Pons (tissue), 1 donor: Measurements from ENCODE around the gene FFAR2.
"Not testable (repeated sequence)": the region's sequence is repeated elsewhere in the genome, so short reads cannot be mapped to it uniquely, and the experiment has no call there.

Experiments
- DNase-seq: peaks from one replicate; pipeline ENCODE4 v3.0.0-alpha.2; 2016; ENCODE audit warnings: low spot score

FFAR2 gene

DNA sequence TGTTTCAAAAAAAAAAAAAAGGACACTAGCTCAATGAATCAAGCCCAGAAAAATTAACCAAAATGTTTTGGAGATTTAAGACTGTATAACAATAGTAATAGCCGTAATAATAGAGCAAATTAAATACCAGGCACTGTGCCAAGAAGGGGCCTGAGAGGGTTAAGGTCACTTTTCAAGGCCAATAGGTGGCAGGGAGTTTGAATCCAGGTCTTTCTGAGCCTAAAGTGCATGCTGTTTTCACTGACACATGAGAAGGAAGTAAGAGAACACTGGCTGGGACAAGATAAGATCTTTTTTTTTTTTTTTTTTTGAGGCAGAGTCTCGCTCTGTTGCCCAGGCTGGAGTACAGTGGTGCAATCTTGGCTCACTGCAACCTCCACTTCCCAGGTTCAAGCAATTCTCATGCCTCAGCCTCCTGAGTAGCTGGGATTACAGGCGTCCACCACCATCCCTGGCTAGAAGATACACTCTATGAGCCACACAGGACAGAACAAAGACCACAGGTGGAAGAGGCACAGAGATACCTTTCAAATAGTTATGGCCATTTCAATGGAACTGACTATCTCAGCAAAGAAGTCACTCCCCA is 7.7 kb downstream of the FFAR2 start:
- no peak for DNase-seq

DNA sequence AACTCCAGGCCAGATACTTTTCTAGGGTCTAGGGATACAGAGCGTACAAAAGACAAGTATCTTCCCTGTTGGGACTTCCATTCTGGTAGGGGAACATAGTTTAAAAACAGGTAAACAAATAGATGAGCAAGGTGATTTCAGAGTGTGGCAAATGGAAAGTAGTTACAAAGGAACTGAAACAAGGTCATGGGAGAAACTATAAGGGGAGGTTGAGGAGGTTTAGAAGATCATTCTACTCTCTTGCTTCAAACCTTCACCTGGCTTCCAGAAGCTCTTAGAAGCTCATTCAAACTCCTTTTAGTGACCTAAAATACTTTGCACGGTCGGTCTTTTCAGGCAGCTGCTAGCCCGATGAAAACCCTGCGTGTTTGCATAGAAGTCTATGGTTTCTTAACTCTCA is 9.1 kb downstream of the FFAR2 start:
- DNase-seq, result no peak

DNA sequence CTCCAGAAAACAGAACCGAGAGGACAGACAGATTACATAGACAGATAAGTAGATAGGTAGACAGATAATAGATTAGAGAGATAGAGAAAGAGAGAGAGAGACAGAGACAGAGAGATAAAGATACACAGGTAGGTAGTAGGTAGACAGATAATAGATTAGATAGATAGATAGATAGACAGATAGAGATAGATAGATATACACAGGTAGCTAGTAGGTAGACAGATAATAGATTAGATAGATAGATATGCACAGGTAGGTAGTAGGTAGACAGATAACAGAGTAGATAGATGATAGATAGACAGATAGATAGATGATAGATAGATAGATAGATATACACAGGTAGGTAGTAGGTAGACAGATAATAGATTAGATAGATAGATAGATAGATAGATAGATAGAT is 10.1 kb downstream of the FFAR2 start:
- DNase-seq, result no peak

DNA sequence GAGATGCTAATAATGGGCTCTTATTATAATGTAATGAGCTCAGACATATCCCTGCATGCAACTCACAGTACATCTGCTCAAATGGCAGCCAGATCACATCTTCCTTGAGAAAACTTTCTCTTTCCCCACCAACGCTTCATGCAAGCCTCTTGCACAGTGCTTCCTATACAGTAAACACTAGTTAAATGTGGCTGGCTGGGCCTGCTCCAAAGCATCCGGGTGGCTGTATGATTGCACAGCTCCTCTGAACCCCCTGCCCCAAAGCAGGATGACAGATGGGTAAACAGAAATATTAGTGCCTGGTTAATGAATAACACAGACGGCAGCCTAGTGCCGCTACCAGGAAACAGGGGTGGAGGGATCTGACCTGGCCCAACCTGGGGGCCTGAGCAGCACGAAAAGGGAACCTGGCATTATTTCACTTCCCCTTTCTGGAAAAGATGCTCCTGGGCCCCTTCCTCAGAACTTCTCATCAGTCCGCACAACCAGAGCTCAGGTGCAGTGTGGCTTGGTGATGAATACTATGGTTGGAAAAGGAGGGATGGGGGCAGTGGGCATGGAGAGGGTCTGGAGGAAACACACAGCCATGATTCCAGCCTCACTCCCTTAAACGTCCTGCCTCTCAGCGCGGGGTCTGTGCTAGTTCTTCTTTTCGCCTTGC is 10.8 kb downstream of the FFAR2 start:
- no peak for DNase-seq

DNA sequence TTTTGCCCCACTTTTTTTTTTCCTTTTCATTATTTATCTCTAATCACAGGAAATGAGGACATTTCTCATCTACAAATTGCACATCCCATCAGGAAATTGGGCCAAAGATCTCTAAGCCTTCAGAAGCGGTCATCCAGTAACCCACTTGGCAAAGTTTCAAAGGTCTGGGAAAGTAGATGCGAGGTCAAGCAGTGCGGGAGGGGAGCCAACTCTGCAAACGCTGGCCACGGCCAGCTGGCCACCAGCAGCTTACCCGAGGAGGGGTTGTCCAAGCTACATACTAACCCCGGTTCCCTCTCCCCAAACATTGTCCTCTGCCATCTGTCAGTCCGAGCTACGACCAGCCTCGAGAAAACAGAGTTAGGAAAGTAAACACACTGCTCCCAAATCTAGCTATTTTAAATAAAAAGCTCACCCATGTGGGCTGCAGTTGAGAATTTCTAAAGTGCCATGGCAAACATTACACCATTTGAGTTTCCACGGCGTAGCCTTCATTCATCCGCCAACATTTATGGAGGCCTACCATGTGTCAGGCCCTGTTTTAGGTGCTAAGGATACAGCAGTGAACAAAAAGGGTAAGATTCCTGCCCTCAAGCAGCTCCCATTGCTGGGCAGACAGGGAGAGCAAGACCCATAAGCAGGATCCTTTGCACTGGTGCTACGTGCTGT is 11.5 kb downstream of the FFAR2 start:
- DNase-seq, result no peak

DNA sequence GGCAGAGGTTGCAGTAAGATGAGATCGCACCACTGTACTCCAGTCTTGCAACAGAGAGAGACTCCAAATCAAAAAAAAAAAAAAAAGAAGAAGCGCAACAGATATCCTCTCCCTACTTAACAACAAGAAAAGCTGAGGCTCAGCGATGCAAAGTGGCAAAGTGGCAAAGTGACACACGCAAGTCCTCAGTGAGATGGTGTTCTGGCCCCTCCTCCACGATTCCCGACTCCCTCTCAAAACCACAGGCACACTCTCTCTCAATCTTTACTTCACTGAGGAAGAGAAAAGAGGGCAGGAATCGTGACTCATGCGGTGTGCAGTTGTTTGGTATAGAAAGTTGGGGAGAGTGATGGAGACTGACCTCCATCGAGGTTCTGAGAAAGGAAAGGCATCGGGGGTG is 12.6 kb downstream of the FFAR2 start:
- DNase-seq, result no peak

DNA sequence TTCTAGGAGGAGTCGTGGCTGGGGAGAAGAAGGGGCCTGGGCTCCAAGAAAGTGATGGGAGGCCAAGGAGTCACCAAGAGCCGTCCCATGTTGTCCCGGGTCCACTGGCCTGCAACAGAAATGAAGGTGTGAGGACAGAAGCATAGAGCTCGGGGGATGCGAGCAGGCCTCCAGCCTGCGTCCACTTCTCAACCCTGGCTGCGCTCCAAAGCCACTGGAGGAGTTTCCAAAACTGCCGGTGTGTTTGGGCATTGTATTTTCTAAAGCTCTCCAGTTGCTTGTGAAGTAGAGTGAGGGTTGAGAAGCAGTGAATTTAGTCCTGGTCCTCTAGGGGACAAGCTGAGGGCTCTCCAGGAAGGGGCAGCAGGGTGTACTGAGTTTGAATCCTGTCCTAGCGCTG is 13.0 kb downstream of the FFAR2 start:
- no peak for DNase-seq

DNA sequence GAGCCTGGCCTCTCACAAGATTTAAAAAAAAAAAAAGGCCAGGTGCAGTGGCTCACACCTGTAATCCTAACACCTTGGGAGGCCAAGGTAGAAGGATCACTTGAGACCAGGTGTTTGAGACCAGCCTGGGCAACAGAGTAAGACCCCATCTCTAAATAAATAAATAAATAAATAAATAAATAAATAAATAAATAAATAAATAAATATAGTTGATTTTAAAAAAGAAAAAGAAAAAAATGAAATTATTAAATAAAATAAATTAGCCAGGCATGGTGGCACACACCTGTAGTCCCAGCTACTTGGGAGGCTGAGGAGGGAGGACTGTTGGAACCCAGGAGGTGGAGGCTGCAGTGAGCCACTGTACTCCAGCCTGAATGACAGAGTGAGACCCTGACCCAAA is 13.7 kb downstream of the FFAR2 start:
- DNase-seq, result not testable (repeated sequence)

DNA sequence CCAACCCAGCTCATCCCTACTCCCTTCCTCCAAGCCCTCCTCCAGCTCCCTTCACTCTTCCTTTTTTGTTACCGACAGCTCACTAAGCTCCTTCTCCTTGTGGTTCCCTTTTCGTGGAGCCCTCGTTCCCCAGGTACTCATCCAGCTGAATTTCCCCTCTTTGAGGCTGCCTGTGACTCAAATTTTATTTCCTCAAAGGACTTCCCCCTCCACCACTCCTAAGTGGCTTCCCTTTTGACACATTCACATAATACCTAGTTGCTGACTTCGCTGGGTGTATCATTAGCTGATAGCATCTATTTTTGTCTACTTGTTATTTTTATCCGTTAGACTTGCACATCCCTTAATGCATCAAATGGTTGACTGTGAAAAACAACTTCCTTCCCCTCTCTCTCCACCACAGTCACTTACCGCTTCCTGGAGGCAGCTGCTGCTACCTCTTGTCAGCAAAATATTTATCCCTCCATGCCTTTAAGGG is 14.5 kb downstream of the FFAR2 start:
- peak; percentile 87 for DNase-seq

DNA sequence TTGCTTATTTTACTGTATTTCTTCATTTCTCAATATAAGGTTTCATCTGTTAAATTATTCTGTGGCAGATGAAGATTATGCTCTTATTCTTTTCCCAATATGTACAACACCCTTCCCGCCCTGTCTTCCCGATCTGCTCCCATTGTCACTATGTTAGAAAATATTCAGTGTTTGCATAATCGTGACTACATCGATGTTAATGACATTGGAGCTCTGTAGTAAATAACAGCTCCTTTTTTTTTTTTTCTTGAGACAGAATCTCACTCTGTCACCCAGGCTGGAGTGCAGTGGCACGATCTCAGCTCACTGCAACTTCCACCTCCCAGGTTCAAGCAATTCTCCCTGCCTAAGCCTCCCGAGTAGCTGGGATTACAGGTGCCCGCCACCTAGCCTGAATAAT is 14.9 kb downstream of the FFAR2 start:
- not testable (repeated sequence) for DNase-seq

DNA sequence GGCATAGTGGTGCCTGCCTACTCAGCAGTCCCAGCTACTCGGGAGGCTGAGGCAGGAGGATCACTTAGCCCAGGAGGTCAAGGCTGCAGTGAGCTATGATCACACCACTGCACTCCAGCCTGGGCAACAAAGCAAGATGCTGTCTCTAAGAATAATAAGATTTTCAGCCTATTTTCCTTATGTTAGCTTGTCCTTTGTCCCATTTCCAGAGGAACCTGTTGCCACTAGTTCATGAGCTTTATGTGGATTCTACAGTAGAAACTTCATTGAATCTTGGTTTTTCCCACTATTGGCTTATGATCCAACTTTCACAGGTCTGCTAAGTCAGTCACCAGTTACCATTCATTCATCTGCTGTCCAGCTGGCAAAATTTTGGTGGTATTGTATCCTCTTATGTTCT is 18.2 kb downstream of the FFAR2 start:
- no peak for DNase-seq

DNA sequence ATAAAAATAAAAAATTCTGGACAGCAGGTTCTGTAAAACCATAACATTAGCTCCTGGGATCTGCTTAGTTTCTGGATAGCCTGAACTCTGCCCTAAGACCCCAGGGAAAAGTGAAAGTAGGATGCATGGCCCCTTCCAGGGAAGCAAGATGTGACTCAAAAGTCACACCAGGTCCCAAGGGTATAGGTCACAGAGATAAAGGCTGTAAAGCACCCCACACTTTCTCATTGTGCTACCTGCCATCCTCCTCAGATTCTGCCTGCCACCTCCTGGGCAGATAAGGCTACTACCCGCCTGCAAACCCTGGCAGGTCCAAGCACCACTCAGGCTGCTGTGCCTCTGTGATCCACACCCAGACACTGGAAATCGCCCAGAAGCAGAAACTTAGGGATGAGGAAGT is 20.6 kb downstream of the FFAR2 start:
- DNase-seq, result peak; percentile 42

DNA sequence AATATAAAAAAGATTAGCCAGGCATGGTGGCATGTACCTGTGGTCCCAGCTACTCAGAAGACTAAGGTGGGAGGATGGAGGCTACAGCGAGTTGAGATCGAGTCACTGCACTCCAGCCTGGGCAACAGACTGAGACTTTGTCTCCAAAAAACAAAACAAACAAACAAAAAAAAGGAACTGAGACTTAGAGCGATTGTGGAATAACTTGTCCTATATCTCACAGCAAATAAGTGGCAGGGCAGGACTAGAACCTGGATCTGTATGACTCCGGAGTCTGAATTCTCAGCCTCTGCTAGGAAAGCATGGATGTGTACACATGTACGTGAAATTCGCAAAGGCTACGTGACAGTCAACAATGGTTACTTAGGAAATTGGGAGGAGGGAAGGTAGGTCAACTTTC is 22.1 kb downstream of the FFAR2 start:
- no peak for DNase-seq

DNA sequence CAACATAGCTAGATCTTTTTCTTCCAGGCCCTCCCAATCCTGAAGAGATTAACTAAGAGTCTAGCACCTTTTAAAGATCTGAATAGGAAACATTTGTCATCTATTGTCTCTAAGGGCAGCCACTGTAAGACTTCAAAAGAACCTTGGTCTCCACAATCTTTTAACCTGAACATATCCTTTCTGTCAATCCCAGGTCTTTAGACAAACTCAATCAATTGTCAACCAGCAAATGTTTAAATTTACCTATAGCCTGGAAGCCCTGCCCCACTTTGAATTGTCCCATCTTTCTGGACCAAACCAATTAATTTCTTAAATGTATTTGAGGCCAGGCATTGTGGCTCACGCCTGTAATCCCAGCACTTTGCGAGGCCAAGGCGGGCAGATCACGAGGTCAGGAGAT is 23.0 kb downstream of the FFAR2 start:
- DNase-seq, result not testable (repeated sequence)

DNA sequence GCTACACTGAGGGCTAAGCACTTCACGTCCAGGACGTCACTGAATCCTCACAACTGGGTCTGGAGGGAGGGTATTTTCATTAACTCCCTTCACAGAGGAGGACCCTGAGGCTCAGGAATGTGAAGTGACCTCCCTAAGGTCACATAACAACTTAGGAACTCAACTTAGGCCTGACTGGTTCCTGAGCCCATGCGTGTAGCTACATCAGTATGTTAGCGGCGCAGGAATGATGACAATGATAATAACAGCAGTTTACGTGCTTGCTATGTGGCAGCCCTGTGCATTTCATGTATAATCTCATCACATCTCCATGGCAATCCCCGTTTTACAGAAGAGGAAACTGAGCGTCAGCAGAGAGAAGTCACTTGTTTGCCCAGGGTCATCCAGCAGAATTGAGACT is 23.9 kb downstream of the FFAR2 start:
- DNase-seq, result no peak

DNA sequence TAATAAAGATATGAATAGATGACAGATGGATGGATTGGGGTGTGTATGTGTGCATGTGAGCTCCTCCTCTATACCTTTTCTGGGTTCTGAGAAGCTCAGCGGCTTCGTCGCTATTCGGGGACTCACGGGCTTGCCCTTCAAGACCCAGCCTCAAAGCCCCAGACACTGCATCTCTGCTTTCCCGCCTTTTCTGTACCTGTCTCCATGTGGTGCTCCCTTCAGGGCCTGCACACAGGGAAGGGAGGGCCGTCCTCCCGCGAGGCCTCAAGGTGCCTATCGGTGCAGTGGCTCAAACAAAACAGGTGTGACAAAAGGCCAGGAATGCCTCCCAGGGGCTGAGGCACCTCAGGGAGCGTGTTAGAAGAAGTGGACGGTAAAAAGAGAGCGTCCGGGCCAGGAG is 26.0 kb downstream of the FFAR2 start:
- DNase-seq, result no peak

DNA sequence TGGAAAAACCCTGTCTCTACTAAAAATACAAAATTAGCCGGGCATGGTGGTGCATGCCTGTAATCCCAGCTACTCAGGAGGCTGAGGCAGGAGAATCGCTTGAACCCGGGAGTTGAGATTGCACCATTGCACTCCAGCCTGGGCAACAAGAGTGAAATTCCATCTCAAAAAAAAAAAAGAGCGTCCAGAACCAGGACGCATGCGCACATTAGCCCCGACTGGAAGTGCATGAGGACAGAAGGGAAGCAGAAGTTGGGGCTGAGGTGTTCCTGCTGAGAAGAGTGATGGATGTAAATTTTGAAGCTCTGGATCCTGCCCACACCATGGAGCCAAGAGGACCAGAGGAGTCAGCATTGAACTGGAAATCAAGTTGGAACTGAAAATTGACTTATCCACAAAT is 26.5 kb downstream of the FFAR2 start:
- DNase-seq, result not testable (repeated sequence)

DNA sequence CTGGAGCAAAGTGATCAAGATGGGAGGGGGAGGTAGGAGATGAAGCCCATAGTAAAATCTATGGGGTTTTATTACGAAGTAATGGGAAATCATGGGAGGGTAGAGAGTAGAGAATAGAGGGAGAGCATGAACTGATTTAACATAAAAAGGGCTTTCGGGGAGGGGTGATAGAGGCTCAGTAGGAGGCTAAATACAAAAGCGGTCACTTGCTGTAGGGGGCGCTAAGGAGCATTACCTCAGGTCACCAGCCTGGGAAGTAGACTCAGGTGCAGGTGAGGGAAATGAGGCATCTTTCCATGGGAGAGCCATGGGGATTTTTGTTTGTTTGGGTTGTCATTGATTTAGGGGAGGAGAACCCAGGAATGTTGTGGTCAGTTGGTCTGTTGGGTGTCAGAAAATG is 28.1 kb downstream of the FFAR2 start:
- DNase-seq, result no peak

DNA sequence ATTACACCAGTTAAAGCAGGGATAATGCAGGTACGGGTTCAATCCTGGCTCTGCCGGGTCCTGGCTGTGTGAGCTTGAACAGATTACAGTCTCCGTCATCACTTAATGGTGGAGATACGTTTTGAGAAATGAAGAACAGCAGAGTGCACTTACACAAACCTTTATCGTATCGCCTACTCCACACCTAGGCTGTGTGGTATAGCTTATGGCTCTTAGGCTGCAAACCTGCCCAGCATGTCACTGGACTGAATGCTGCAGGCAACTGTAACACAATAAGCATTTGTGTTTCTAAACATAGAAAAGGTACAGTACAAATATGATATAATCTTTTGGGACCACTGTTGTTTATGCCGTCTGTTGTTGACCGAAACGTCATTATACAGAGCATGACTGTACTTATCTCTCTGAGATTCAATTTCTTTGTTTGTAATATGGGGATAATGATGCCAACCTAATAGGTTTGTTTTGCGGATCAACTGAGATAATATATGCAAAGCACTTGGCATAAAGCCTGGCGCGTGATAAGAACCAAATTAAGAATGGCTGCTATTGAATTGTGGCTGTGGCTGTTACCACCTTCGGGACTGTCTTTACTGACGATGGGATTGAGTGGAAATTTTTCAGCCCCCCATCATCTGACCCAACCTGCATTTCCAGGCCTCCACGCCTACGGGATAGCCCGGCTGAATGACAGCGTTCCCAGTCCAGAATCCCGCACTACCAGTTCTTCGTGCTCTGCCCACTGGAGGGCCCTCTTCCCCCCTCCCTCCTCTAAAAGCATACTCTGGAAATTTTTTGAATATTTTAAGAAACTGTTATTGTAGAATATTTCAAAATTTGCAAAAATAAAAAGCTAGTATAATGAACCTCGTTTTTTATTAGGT is 31.0 kb downstream of the FFAR2 start:
- DNase-seq, result no peak

DNA sequence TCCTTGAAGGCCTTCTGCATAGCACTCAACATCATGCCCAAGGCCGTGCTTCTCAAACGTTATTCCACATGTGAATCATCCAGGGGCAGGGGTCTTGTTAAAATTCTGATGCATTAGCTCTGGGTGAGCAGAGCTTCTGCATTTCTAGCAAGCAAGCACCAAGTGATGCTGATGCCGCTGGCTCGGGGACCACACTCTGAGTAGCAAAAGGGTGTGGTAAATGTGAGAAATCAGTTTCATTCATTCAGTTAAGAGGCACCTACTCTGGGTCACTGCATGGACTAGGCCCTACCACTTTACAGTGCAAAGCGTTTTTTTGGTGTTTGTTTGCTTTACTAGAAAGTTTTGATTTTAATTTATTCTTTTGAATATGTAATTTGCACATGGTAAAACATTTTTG is 35.0 kb downstream of the FFAR2 start:
- DNase-seq, result no peak

DNA sequence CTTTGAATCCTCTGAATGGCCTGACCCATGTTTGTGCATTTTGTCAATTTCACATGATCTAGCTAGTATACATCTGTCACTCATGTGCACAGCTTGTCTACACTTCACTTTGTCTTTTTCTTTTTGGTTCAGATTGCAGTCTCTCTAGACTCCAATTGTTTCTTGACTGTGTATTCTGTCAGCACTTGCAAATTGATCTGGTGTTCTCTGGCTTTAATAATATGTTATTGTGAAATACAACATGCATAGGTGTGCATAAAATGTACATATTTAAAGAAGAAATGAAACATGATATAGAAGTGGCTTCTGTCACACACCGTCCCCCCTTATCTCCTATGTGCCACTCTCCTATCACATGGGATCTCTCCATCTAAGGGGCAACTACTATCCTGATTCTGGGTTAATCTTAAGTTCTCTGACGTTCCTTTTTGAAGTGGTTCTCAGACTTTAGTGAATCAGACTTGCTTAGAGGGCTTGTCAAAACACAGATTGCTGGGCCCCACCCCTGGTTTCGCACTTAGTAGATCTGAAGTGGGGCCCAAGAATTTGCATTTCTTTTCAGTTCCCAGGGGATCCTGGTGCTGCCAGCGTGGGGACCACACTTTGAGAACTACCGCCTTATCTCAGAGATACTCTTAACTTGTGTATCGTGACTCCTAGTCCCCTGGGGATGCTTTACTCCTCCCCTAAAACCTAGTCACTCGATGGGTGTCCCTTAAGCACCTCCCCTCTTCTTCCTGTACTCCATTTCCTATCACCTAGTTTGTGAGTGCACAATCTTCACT is 36.4 kb downstream of the FFAR2 start:
- DNase-seq, result no peak

DNA sequence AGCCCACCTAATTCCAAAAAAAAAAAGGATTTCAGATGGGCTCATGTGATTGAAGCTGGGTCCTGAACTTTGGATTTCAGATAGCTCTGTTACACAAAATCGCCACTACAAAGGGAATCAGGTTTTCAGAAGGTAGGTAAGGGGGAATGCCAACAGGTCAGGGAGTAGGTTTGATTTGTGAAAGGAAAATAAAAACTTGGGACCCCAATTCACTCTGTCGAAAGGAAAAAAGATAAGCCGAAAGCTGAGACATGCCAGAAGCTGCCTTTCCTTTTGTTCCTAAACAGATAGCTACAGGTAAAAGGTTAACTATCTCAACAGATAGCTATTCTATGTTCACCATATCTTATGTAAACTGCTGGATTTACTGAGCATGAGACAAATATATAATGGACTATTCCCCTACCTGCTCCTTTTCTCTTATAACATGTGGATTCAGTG is 38.2 kb downstream of the FFAR2 start:
- no peak for DNase-seq
